Colonic mucosa (tissue), 4 donors: ENCODE results near the gene PDRG1. TPM values are rescaled to one million over a fixed set of nuclear protein-coding genes. Genes with fewer than 3 reads are reported as not detected.

Source experiments
- DNase-seq: peaks from one replicate; pipeline ENCODE4 v3.0.0-alpha.2; 2020
- H3K27ac ChIP-seq: fragments of 200-600 bp; one replicate; pipeline ENCODE4 v1.8.0; 2021
- H3K27me3 ChIP-seq: fragments of 200-600 bp; one replicate; pipeline ENCODE4 v1.8.0; 2021
- H3K36me3 ChIP-seq: fragments of 200-600 bp; one replicate; pipeline ENCODE4 v1.8.0; 2021
- H3K4me1 ChIP-seq: fragments of 200-600 bp; one replicate; pipeline ENCODE4 v1.8.0; 2021; ENCODE audit warnings: mild to moderate bottlenecking
- H3K4me3 ChIP-seq: fragments of 200-600 bp; one replicate; pipeline ENCODE4 v1.8.0; 2021
- H3K9ac ChIP-seq, 2 donors: one replicate each; pipeline ENCODE4 v1.7.0; 2013; ENCODE audit warnings: control low read depth in 2 of 2, low read depth in 2 of 2, low read length in 2 of 2
- H3K9me3 ChIP-seq: fragments of 200-600 bp; one replicate; pipeline ENCODE4 v1.8.0; 2021
- intact Hi-C: fragments of 100-400 bp; cut with DNase I; formaldehyde crosslinking; loops from one replicate; pipeline ENCODE4 v1.14.1; 2022
- total RNA-seq, 2 donors: library from RNA; stranded (reverse); fragmentation: NEBNext Ultra II Directional in 1 of 2; extraction: Animal tissue kit (Norgen Biotek cat#: 25700) in 1 of 2; gene quantifications; one replicate each; pipeline ENCODE4 v1.2.1, GENCODE V29; 2021
- TF ChIP-seq, protein P1 (sequence below): fragments of 200-600 bp; IDR thresholded peaks from one replicate; pipeline ENCODE4 v1.8.0; 2022; ENCODE audit warnings: antibody characterized with exemption, mild to moderate bottlenecking
- donor health status: healthy.
- donor health status: DM: no; HTN: no; CAD: no.
- donor health status: DM: no; HTN: no; CAD: no.

PDRG1 gene
- total RNA-seq: 10 to 100 TPM in 1 of 2 donors, 1 to 10 TPM in 1; 9.9 to 14.6 TPM

DNA sequence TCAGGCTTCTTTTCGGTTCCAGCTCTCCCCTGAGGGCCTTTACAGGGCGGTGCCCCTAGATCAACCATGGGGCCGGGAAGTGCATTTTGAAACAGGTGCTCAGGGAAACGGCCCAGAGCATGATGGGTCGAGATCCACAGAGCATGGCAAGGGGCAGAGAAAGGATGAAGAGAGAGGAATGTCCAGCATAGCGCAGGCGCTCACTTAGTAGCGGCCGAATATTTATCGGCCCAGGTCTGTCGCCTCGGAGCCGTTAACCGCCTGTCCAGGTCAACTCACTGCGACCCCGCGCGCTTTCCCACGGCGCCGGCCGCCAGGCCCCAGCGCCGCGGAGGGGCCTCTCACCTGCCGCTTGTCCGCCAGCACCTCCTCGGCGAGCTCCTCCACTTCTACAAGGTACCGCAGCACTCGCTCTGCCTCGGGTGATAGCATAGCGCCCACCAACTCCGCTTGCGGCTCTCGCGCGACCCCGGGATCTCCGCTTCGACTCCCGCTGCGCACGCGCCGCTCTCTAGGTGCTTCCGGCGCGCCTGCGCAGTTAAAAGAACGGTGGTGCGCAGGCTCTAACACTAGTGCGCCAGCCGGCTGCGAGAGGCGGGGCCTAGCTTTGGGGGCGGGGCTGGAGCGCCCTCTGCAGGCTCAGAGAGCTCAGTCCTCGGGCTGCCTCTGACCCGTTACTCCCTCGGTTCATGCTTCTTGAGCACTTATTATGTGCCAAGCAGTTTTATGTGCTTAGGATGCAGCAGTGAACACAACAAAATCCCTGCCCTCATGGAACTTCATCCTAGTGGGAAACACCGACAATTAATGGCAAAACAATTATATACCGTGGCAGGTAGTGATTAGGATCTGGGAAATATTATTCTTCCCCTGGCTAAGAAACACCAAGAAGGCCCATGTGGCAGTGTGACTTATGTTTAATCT is at the start of gene PDRG1:
PDRG1 (minus strand) TSS at position 517 of the 924 bp plus-strand sequence; CDS start at position 432, 85 bp downstream.
- H3K4me3 ChIP-seq: peak within 1 kb of the TSS; percentile 97
- no peaks in the 10 kb centered on the region for H3K36me3 ChIP-seq
- TF ChIP-seq, protein P1, sequence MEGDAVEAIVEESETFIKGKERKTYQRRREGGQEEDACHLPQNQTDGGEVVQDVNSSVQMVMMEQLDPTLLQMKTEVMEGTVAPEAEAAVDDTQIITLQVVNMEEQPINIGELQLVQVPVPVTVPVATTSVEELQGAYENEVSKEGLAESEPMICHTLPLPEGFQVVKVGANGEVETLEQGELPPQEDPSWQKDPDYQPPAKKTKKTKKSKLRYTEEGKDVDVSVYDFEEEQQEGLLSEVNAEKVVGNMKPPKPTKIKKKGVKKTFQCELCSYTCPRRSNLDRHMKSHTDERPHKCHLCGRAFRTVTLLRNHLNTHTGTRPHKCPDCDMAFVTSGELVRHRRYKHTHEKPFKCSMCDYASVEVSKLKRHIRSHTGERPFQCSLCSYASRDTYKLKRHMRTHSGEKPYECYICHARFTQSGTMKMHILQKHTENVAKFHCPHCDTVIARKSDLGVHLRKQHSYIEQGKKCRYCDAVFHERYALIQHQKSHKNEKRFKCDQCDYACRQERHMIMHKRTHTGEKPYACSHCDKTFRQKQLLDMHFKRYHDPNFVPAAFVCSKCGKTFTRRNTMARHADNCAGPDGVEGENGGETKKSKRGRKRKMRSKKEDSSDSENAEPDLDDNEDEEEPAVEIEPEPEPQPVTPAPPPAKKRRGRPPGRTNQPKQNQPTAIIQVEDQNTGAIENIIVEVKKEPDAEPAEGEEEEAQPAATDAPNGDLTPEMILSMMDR: peak; percentile 92
- no peak within 1 kb of the TSS for H3K27ac ChIP-seq
- intact Hi-C loops: loop anchor here (2.0 kb wide), 1 partner anchor 101 kb away; no protein-coding TSS in a partner anchor
- peak; percentile 95 for DNase-seq
- no peaks in the 10 kb centered on the region for H3K27me3 ChIP-seq
- peak within 1 kb of the TSS; percentile 84 to 86 for H3K9ac ChIP-seq
- no peaks in the 10 kb centered on the region for H3K9me3 ChIP-seq
- H3K4me1 ChIP-seq: peaks cover 9% of the 10 kb centered on the region

DNA sequence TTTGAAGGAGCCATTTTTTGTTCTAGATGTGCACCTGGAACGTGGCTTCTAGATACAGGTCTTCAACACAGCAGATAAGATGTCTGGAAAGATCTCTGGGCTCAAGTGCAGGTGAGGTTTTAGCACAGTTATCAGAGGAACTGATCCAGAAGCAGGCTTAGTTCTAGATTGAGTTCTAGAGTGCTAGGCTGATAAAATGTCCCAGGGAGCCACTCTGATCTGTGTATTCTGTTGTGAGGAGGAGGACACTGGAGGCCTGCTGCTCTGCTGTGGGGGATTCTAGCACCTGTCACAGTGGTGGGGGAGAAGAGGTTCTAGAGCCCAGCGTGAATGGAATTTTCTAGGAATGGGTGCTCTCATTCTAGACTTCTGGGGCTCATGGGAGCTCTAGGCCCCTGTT is 46.4 kb upstream of the PDRG1 start:
- Histone ChIP-seq H3K9ac (no peak overlapping the region), H3K36me3 (no peaks in the 10 kb centered on the region), H3K27ac (no peak overlapping the region), H3K9me3 (no peaks in the 10 kb centered on the region), H3K4me3 (no peak overlapping the region), H3K4me1 (no peaks in the 10 kb centered on the region), H3K27me3 (peaks cover 10% of the 10 kb centered on the region)
- TF ChIP-seq, protein P1: no peak
- intact Hi-C loops: no loop called here
- no peak for DNase-seq

DNA sequence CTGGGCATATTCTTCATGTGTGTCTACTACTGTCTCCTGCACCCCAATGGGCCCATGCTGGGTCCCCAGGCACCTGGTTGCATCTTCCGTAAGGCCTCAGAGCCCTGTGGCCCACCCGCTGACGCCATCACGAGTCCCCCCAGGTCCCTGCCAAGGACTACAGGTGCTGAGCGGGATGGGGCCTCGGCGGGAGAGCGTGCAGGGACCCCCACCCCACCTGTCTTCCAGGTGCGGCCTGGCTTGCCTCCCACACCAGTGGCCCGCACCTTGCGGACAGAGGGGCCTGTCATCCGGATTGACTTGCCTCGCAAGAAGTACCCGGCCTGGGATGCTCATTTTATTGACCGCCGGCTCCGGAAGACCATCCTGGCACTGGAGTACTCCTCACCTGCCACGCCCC is 45.1 kb upstream of the PDRG1 start:
- Histone ChIP-seq H3K27me3 (peaks cover 10% of the 10 kb centered on the region), H3K27ac (no peak overlapping the region), H3K9ac (no peak overlapping the region), H3K9me3 (no peaks in the 10 kb centered on the region), H3K36me3 (no peaks in the 10 kb centered on the region), H3K4me1 (no peaks in the 10 kb centered on the region), H3K4me3 (no peak overlapping the region)
- intact Hi-C loops: no loop called here
- DNase-seq: no peak
- TF ChIP-seq, protein P1: no peak

DNA sequence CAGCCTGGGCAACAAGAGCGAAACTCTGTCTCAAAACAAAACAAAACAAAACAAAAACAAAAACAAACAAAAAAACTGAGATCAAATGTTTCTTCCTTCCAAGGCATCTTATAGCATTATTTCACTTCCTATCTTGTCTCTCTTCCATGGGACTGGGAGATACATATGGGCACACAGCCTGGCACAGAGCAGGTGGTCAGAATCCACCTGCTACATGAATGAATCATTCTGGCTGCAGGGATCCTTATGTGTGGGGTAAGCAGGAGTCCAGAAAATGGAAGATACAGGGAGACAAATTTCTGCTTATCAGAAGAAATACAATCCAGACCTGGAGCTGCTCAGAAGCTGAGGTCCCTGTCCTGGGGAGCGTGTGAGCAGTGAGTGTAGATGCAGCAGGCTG is 40.2 kb upstream of the PDRG1 start:
- Histone ChIP-seq H3K4me1 (no peaks in the 10 kb centered on the region), H3K27ac (no peak overlapping the region), H3K9me3 (no peaks in the 10 kb centered on the region), H3K36me3 (no peaks in the 10 kb centered on the region), H3K4me3 (no peak overlapping the region), H3K9ac (no peak overlapping the region), H3K27me3 (peaks cover 10% of the 10 kb centered on the region)
- TF ChIP-seq, protein P1: no peak
- intact Hi-C loops: no loop called here
- no peak for DNase-seq

DNA sequence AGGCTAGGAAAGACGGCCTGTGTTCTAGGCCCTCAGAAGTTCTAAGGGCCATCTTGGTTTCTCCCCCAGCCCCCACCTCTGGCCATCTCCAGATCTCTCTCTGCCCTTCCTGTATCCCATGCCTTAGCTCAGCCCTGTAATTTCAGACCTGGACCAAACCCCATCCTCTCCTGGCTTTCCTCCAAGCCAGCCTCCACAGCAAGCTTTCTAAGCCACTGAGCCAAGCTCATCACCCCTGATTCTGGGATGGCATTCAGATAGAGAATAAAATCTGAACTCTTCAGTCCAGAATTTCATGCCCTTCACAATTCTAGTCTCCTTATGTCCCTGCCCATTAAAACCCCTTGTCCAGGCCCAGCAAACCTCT is 39.5 kb upstream of the PDRG1 start:
- no peak for DNase-seq
- H3K9me3 ChIP-seq: no peaks in the 10 kb centered on the region
- intact Hi-C loops: no loop called here
- TF ChIP-seq, protein P1: no peak
- no peak overlapping the region for H3K9ac ChIP-seq
- H3K27me3 ChIP-seq: peaks cover 10% of the 10 kb centered on the region
- no peak overlapping the region for H3K4me3 ChIP-seq
- H3K4me1 ChIP-seq: no peaks in the 10 kb centered on the region
- no peaks in the 10 kb centered on the region for H3K36me3 ChIP-seq
- no peak overlapping the region for H3K27ac ChIP-seq
